Colon (tissue), 2 donors: ENCODE measurements around the gene GSK3A.

Source experiments
- FAIRE-seq: peaks from 2 replicates; lab custom pipeline; 2012; peaks lifted over from hg19 to GRCh38; lab: Jason Lieb, UNC
- donor health status: control.
- donor health status: control.

The GSK3A gene

GRCh38 chr19:42199440-42200115, 42.8 kb downstream of the GSK3A start:
- no peak for FAIRE-seq

- FAIRE-seq: no peak
Measured at GRCh38 chr19:42198676-42199439, 43.5 kb downstream of the GSK3A start.

- no peak for FAIRE-seq
Measured at GRCh38 chr19:42197375-42197817, 45.0 kb downstream of the GSK3A start.

GRCh38 chr19:42196011-42197001, 46.1 kb downstream of the GSK3A start:
- FAIRE-seq: no peak

GRCh38 chr19:42193706-42194105, 48.7 kb downstream of the GSK3A start:
- FAIRE-seq: no peak

- no peak for FAIRE-seq
Measured at GRCh38 chr19:42193294-42193693, 49.1 kb downstream of the GSK3A start.

GRCh38 chr19:42191855-42192254, 50.5 kb downstream of the GSK3A start:
- peak; percentile 18 for FAIRE-seq

GRCh38 chr19:42191330-42191729, 51.1 kb downstream of the GSK3A start:
- FAIRE-seq: no peak

GRCh38 chr19:42189133-42189532, 53.3 kb downstream of the GSK3A start:
- no peak for FAIRE-seq

GRCh38 chr19:42188665-42189064, 53.7 kb downstream of the GSK3A start:
- no peak for FAIRE-seq

- FAIRE-seq: no peak
Measured at GRCh38 chr19:42185277-42185676, 57.1 kb downstream of the GSK3A start.

GRCh38 chr19:42184401-42184861, 58.0 kb downstream of the GSK3A start:
- FAIRE-seq: no peak
